IPS DF 4.7 (cell line): ENCODE measurements around the gene WNT3.
"Not testable (repeated sequence)": the region's sequence is repeated elsewhere in the genome, so short reads cannot be mapped to it uniquely, and the experiment has no call there.

Source experiments
- DNase-seq: peaks from one replicate; pipeline ENCODE4 v3.0.0-alpha.2; 2013; ENCODE audit warnings: low spot score; ENCODE audit errors: extremely low read depth

Gene WNT3, protein sequence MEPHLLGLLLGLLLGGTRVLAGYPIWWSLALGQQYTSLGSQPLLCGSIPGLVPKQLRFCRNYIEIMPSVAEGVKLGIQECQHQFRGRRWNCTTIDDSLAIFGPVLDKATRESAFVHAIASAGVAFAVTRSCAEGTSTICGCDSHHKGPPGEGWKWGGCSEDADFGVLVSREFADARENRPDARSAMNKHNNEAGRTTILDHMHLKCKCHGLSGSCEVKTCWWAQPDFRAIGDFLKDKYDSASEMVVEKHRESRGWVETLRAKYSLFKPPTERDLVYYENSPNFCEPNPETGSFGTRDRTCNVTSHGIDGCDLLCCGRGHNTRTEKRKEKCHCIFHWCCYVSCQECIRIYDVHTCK

DNA sequence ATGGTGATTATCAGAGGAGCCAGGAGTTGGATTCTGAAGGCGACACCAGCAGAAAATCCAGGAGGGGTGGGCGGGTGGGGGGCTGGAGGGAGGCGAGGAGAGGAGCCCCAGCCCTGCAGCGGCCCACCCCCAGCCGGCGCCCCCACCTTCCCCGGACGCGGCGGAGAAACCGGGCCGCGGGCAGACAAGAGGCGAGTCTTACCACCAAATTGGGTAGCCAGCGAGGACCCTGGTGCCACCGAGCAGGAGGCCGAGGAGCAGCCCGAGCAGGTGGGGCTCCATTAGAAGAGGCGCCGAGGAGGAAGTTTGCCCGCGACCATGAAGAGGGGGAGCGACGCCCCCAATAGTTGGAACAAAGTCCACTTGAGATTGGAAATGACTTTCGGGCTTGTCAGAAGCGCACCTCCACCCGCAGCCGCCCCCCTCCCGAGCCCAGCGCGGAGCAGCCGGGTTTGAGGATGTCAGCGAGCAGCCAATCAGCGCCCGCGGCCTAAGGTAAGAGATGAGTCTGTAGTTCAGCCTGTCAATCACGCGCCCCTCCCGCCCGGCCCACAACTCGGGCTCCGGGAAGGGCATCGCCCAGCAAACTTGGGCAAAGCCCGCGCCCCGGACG lies at the start of gene WNT3:
WNT3 (minus strand) TSS at position 377 of the 613 bp plus-strand sequence; CDS start at position 282, 95 bp downstream.
- no peak for DNase-seq

GRCh38 chr17:46866747-46867146 lies 48.3 kb upstream of the WNT3 start:
- DNase-seq = no peak

DNA sequence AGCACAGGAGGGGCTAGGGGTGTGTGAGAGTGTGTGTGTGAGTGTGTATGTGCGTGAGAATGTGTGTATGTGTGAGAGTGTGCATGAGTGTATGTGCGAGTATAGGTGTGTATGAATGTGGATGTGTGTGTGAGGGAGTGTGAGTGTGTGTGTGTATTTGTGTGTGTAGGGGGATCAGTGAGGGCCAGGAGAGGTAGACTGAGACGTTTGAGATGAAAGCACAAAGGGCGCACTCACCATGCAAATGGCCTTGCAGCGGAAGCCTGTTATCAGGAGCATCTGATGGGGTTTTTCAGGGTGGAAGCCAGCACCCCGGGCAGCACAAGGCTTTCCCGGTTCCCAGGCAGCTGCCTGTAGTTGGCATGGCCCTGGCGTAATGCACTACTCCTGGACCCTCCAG lies 47.8 kb upstream of the WNT3 start:
- DNase-seq = no peak

GRCh38 chr17:46865100-46865499 lies 46.6 kb upstream of the WNT3 start:
- no peak for DNase-seq

DNA sequence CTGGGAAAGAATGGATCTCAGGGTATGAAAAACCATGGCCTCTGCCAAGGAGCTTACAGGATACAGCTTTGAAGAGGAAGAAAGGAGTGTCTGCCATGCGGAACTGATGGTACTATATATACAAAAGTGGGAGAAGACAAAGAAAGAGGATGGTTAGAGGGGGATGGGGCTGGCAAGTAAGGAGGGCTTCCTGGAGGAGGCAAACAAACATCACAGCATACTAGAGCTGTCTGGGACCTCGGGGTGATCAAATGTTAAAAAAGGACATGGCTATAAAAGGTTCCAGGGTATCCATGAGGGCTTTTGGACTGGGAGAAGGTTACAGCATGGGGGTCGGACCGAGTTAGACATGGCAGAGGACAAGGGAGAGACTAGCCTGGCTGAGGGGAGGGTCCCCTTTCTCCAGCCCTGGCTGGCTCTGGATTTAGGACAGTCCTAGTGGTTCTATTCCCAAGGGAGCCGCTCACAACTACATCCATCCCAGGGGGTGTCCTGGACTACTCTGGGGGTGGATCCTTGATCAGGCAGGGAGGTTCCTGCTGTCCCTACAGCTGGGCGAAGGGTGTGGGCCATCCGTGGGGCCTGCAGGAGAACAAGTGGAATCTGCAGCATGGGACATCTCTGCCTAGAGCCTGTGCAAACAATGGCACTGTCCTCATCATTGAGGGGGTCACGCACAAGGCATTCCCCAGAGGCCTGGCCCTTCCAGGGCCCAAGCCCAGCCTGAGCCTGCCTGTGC lies 45.1 kb upstream of the WNT3 start:
- DNase-seq = no peak

GRCh38 chr17:46862949-46863348 lies 44.5 kb upstream of the WNT3 start:
- no peak for DNase-seq

- no peak for DNase-seq
Observed at GRCh38 chr17:46859996-46860395, 41.5 kb upstream of the WNT3 start.

GRCh38 chr17:46857600-46857999 lies 39.1 kb upstream of the WNT3 start:
- no peak for DNase-seq

DNA sequence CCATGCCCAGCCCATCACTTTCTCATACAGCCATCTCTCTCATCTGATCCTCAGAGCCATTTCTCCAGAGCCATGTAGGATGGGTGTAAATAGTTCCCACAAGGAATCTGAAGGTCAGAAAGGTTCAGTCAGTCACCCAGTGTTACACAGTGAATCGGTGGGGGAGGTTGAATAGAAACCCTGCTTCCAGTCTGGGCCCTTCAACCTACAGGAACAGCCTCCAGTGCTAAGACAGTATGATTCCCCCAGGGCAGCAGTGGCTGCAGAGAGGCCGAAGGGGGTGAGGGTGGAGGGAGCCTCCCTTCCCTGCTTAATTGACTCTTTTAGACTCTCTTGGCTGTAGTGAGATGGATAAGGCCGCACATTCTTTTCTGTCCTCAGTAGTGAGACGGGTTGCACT lies 36.5 kb upstream of the WNT3 start:
- no peak for DNase-seq

GRCh38 chr17:46854515-46854914 lies 36.0 kb upstream of the WNT3 start:
- no peak for DNase-seq

DNA sequence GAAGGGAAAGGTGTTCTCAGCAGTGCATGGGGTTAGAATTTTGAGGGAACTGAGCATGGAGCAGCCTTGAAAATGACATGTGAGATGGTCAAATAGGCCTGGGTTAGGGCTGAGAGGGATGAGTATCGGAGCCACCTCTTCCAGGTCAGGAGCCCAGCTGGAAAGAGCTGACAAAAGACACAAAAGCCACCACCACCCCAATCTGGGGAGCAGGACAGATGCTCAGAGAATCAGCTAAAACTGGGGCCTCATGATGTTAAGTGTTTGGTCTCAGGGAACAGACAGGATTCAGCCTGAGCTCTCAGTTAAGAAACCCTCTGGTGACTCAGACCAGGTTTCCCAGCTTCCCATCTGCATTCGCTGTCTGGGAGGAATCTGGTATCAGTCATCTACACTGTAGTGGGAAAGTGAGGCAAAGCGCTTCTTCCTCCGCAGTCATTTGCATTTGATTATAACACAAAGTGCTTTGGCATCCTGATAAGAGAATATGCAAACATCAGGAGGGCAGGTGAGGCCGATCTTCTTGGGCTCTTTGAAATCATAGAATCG lies 35.5 kb upstream of the WNT3 start:
- DNase-seq = no peak

GRCh38 chr17:46851029-46851741 lies 32.7 kb upstream of the WNT3 start, which contains the start of gene WNT9B:
Gene WNT9B, plus strand, starts transcription at chr17:46851583. Its CDS starts 56 bp downstream, at chr17:46851639.
- DNase-seq = no peak

- DNase-seq = no peak
Observed at GRCh38 chr17:46850688-46851028, 32.2 kb upstream of the WNT3 start.

- DNase-seq = no peak
Observed at GRCh38 chr17:46848534-46848933, 30.0 kb upstream of the WNT3 start.

- DNase-seq = no peak
Observed at GRCh38 chr17:46847204-46848191, 29.0 kb upstream of the WNT3 start.

GRCh38 chr17:46842835-46843234 lies 24.3 kb upstream of the WNT3 start:
- no peak for DNase-seq

GRCh38 chr17:46841561-46842379 lies 23.3 kb upstream of the WNT3 start:
- no peak for DNase-seq

GRCh38 chr17:46840596-46840995 lies 22.1 kb upstream of the WNT3 start:
- not testable (repeated sequence) for DNase-seq

DNA sequence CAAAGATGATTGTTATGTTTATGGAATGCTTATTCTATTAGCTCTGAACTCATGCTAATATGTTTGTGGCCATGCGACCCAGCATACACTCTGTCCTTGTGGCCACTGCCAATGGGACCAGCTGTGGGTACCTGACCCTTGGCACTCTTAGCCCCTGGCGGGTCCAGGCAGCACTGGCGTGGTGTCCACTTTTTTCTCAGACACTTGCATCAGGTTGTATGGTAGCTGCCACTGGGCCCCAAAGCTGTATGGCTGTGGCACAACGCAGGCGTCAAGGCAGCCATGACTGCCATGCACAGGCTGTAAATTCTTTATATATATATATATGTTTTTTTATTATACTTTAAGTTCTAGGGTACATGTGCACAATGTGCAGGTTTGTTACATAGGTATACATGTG lies 20.7 kb upstream of the WNT3 start:
- DNase-seq = no peak
